CD4-positive, alpha-beta T cell treated with Interleukin-1 beta for 1 hour (primary cell): Measurements from ENCODE around the gene MIA2.
"Not testable (repeated sequence)": the region's sequence is repeated elsewhere in the genome, so short reads cannot be mapped to it uniquely, and the experiment has no call there.

Experiments used
- DNase-seq, 2 donors: peaks; one replicate each; pipeline ENCODE4 v3.0.0-alpha.2; 2020 to 2022

MIA2 gene

GRCh38 chr14:39342768-39343167 lies 109.1 kb downstream of the MIA2 start:
- no peak for DNase-seq

GRCh38 chr14:39343614-39344013 lies 109.9 kb downstream of the MIA2 start:
- DNase-seq, result no peak

- DNase-seq, result no peak
Observed at GRCh38 chr14:39350866-39351265, 117.2 kb downstream of the MIA2 start.

GRCh38 chr14:39351708-39352107 lies 118.0 kb downstream of the MIA2 start:
- DNase-seq, result no peak

GRCh38 chr14:39359069-39359468 lies 125.4 kb downstream of the MIA2 start:
- DNase-seq, result not testable (repeated sequence)

- no peak for DNase-seq
Observed at GRCh38 chr14:39360316-39360715, 126.6 kb downstream of the MIA2 start.

GRCh38 chr14:39361556-39361955 lies 127.8 kb downstream of the MIA2 start:
- DNase-seq, result not testable (repeated sequence)

- no peak for DNase-seq
Observed at GRCh38 chr14:39364509-39364908, 130.8 kb downstream of the MIA2 start.

GRCh38 chr14:39365354-39365753 lies 131.6 kb downstream of the MIA2 start:
- no peak for DNase-seq

- no peak for DNase-seq
Observed at GRCh38 chr14:39366460-39367386, 133.0 kb downstream of the MIA2 start.

- DNase-seq, result no peak
Observed at GRCh38 chr14:39367387-39367751, 133.7 kb downstream of the MIA2 start.

GRCh38 chr14:39368261-39368959 lies 134.7 kb downstream of the MIA2 start:
- DNase-seq, result peak in 1 of 2 donors; percentile 21

GRCh38 chr14:39369029-39369428 lies 135.3 kb downstream of the MIA2 start:
- DNase-seq, result no peak

GRCh38 chr14:39370415-39370814 lies 136.7 kb downstream of the MIA2 start:
- DNase-seq, result no peak

- DNase-seq, result no peak
Observed at GRCh38 chr14:39372656-39373055, 138.9 kb downstream of the MIA2 start.

- no peak for DNase-seq
Observed at GRCh38 chr14:39374851-39375250, 141.1 kb downstream of the MIA2 start.

- no peak for DNase-seq
Observed at GRCh38 chr14:39376667-39377403, 143.1 kb downstream of the MIA2 start.

GRCh38 chr14:39381366-39381765 lies 147.7 kb downstream of the MIA2 start:
- no peak for DNase-seq

- DNase-seq, result no peak
Observed at GRCh38 chr14:39382463-39382862, 148.7 kb downstream of the MIA2 start.

GRCh38 chr14:39383026-39383660 lies 149.4 kb downstream of the MIA2 start:
- peak in 1 of 2 donors; percentile 16 for DNase-seq

GRCh38 chr14:39383741-39384140 lies 150.0 kb downstream of the MIA2 start:
- DNase-seq, result no peak

- no peak for DNase-seq
Observed at GRCh38 chr14:39384177-39384576, 150.5 kb downstream of the MIA2 start.

- DNase-seq, result no peak
Observed at GRCh38 chr14:39393289-39393688, 159.6 kb downstream of the MIA2 start.
